Iris pigment epithelial cell (primary cell): ENCODE data around the gene LTB4R.
A peak's percentile ranks its signal among the peaks of the same experiment; 100 is the strongest.
"Not testable (repeated sequence)": the region's sequence is repeated elsewhere in the genome, so short reads cannot be mapped to it uniquely, and the experiment has no call there.

ENCODE experiments used
- DNase-seq: peaks from one replicate; pipeline ENCODE4 v3.0.0-alpha.2; 2011; ENCODE audit warnings: low read depth

LTB4R gene

DNA sequence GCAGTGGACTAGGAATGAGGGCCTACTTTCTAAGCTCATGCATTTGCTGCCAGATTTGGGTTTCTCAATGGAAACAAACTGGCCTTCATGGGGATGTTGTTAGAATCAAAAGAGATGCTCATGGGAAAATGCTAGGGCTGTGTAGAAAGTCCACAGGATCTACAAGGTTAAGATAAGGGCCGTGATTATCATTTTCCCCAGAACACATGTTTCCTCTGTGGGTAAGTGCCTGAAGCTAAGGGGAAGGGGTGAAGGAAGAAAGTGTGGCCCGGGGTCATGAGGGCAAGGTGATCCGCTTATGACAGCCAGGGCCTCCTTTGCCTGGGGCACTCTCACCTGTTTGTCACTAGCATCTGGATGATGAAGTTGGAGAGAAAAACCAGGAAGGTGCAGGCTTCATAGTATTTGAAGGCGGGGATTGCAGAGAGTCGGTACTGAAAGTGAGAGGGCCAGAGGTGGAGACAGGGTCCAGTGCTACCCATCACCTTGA lies 13.8 kb downstream of the LTB4R start:
- no peak for DNase-seq

DNA sequence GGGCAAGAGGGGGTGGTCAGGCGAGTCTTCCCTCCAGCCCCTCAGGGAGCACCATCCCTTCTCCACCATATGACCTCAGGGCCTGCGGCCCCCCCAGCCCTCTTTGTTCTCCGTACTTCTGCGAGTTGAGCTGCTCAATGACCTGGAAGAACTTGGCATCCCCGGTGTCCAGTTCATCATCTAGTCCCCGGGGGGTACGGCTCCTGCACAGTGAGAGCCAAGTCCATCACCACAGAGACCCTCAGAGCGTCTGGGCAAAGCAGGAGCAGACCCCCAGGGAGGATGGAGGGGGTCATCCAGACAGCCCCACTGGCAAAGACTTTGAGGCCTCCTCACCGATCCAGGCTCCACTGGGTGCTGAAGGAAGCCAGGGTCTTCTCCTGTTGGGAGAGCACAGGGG lies 14.7 kb downstream of the LTB4R start:
- no peak for DNase-seq

DNA sequence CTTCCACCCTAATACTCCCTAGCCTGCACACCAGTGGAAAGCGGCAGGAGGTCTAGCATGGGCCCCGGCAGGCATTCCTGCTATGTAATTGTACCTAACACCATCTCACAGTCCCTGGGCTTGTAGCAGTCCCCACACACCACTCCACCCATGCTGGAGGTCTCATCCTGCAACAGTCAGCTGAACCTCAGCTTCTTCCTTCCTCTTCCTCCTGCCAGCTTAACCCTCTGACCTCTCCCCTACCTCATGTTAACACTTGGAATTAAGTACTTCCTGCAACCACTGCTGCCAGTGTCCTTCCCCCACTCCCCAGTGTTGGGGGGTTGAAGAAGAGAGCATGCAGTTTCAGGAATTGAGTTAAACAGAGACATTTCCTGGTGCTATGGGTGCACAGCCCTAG lies 16.0 kb downstream of the LTB4R start:
- no peak for DNase-seq

DNA sequence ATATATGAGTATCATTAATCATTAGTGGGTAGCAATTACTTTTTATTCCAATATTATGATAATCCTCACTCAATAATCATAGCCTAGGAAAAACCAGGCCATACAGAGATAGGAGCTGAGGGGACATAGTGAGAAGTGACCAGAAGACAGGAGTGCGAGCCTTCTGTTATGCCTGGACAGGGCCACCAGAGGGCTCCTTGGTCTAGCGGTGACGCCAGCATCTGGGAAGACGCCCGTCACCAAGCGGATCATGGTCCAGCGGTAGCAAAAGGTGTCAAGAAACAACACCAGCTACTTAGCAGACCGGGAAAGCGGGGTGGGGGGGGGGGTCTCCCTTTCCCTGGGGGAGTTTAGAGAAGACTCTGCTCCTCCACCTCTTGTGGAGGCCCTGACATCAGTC lies 16.6 kb downstream of the LTB4R start:
- DNase-seq: not testable (repeated sequence)

DNA sequence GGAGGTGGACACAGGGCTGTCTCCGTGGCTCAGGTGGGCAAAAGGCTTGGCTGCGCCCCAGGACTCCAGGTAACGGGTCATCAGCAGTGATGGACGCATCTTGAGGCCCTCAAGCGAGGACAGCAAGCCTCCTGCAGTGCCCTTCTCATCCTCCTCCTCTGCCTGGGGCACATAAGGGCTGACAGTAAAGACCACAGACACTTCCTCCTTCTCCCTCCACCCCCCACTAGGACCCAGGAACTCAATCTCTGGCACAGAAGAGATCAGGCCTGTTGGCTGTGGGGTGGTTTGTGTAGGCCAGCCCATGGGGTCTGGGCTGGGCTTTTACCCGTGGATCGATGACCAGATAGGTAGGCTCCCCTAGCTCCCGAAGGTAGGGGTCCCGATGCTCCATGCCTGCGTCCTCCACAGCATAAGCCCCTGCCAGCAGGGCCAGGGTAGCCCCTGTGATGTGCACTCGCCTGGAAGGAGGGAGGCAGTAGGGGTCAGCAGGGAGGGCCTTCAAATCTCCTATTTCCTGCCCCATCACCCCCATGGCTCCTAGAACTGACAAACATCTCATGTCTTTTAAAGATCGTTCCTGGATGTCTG lies 17.9 kb downstream of the LTB4R start:
- DNase-seq: no peak

DNA sequence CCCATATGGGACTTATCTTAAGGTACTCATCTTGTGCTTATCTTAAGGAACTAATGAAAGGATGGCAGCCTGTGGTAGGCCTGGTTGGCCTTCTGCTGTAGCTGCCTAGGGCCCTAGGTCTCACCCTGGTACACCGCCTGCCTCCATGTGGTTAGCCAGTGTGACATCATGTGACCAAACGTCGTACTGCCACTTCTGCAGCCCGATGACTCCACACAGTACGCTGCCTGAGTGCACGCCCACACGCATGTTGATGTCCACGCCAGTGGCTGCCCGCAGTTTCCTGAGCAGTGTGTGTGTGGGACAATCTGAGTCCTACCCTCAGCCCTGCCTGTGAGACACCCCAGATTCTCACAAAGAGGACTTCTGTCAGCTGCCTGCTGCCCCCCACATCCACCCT lies 18.4 kb downstream of the LTB4R start:
- no peak for DNase-seq

DNA sequence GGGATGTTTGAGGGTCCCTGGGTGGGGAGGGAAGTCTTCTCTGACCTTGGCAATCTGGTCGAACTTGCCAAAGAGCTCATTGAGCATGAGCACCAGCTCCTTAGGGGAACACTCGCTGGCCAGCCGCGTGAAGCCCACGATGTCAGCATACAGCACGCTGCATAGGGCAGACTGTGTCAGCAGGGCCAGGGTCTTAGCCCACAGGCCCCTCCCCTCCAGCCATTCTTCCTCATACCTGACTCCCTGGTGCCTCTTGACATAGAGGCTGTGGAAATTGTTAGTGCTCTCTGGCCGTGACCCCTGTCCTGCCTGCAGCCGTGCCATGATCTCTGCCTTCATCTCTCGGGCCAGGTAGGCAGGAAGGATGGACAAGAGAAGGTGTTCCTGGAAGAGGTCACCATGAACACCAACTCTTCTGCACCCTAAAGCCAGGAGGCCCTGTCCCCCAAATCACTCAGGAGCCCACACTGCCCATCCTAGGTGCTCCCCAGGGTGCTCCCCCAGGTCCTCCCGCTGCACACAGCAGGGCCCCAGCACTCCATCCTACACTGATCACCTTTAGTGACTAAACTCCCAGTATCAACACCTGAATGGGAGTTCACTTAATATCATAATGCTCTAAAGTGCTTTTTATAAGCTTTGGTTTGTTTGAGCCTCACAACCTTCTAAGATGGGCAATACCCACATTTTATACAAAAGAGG lies 19.8 kb downstream of the LTB4R start:
- DNase-seq: no peak

DNA sequence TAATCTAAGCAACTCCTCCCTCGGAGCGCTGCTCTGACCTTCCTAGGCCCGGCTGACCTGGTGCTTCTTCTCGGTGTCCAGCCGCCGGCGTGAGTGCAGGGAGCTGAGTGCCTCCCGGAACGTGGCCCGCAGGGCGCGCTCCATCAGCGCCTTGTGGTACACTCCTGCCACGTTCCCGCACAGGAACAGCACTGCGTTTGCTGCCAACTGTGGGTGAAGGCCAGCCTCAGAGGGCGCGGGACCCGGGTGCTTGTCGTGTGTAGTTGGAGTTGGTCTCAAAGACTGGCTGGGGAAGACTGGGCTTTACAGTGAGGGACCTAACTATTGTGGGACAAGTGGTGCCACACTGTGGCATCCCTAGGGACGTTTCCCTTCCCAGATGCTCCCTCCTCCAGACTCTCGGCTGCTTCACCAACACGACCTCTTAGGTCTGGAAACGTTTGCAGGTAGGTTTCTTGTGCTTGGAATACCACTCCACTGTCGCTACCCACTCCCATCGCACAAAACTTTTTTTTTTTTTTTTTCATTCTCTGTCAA lies 20.5 kb downstream of the LTB4R start:
- no peak for DNase-seq

DNA sequence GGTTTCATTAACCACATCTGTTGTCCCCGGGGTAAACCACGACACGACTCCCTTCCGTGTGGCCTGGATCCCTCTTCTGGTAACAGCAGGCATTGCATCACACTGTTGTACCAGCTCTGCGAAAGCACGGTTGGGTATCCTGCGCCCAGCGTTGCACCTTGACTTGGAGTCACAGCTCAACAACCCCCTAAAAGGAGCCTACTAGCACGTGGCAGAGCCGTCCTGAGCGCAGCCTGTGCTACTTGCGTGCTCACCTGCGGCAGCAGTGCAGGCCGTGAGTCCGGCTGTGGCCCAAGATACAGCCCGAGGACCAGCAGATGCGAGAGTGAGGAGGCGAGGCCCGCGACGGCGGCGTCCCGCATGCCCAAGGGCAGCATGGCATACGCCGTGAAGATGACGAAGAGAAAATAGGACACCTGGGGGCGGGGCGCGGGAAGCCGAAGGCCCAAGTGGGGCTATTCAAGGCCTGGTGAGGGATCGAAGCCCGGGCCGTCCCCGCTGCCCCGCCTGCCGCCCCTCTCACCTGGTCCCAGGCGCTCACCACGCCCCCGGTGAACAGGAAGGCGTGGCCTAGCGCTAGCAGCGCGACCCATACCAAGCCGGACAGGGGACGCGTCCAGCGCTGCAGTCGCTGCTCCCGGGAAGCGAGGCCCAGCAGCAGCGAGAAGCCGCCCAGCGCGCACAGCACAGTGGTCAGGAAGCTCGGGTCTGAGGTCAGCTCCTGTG lies 21.1 kb downstream of the LTB4R start:
- DNase-seq: peak; percentile 47

DNA sequence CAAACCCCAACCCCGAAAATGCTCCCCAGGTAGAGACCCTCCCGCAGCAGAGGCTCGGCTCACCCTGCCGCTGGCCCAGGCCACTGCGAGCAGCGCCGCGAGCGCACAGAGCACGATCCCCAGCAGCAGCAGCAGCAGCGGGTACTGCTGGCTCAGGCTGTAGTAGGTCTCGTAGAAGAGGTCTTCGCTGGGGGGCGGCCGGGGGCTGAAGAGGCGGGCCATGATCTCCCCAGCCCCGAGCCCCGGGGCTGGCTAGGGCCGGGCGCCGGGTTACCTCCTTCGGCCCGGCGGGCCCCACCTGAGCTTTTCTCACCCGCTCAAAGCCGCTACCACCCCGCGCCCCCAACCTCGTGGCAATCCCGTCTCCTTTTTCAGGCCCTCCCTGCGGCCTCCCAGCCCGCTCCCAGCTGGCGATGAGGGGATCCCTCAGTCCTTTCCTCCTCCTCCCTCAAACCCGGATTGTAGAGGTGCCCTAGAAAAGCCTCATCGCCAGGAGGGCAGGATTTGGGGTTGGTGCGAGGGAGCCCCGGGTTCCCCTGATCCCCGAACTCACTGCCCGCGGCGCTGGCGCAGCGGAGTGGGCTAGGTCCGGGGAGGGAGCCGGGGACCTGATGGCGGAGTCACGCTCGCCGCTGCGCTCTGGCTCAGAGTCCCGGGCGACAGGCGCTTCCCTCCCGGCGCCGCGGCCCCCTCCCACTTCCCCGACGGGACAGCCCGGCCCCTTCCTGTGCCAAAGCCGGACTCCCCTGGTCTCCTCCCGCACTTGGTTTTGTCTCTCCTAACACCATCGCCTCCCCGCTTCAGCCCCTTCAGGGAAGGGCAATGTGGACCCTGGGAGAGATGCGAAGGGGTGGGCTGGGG lies 23.4 kb downstream of the LTB4R start, which contains the start of gene ADCY4:
Gene ADCY4, minus strand, starts transcription at position 641 of the 861 bp plus-strand sequence. Its CDS starts 419 bp downstream, at position 222.
- DNase-seq: no peak

DNA sequence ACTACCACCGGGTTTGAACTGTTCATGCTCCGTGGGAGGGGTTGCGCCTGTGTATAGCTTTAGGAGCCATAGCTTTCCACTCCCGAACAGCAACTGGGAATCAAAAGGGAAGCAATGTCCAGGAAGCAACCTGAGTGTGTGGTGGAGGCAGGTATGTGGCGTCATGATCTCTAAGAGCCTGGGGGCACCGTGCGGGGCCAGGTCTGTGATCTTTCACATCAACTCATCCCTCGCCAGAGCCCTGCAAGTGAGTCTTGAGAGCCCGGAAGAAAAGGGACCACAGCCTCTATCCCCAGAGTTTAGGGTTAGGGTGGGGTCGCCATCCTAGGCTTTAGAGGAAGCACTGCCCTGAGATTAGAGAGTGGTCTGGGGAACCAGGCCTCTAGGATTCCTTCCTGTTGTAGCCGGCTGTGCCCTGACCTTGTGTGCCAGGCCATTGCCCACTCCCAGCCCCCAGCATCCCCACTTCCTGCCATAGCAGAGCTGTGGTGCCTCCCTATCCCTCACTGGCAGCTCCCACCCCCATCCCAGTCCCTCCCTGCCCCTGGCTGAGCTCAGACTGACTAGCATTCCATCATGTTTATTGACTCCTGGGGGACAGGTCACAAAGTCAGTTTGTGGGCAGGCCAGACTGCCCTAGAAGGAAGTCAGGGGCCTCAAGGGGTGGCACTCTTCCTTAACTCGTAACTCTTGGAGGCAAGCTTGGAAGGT lies 24.3 kb downstream of the LTB4R start:
- DNase-seq: no peak

DNA sequence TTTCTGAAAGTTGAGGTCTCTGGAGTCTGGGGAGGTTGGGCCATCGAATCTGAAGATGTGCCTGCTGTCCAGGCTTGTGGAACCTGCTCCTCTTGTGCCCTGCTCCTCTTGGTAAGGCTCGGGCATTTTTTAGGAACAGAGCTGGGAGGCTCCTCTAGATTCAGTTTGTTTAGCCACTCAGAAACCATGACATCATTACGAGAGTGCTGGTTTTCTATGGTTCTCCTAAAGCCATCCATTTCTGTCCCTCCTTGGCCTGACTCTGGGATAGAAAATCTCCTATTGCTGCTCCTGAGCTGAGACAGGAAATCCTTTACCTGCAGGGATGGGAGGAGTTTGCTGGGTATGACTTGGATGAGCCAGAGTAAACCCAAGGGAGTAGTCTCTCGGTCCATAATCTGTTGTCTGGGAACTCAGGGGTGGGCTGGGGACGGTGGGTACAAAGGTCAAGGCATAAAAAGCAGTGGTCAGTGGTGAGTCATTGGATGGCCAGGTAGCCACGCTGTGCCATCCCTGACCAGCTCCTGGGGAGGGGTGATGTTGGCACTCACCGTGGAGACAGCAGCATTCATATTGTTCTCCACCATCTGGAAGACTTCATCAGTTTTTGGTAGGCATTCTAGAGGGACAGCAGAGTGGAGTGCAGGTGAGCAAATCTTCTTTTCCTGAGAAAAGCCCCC lies 26.0 kb downstream of the LTB4R start:
- no peak for DNase-seq

DNA sequence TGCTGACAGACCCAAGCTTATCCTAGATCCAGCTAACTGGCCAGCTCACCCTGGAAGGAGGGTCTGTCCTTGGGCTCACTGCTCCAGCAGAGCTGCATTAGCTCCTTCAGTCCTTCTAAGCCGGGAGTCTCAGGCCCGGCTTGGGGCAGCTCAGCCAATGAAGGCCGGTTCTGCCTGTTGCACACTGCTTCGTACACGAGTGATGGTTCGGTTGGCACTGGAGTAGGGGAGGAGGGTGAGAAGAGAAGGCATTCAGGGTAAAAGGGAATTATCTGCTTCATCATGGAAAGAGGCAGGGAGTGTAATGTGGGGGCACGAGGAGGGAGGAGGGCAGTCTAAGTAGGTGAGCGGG lies 26.5 kb downstream of the LTB4R start:
- DNase-seq: no peak

DNA sequence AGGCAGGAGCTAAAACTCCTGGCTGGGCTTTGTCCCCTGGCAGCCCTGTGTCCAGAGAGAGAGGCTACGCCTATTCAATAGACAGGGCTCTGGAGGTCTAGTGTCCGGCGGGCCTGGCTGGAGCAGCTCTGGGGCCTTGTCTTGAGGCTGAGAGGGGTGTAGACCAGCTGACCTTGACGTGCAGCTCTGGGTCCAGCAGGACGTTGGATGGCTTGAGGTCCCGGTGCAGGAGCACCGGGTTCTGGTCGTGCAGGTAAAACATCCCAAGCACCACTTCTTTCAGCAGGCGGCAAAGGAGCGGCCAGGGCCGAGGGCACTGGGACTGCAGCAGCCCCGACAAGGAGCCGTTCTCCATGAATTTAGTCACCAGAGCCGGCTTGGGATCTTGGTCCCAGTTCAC lies 27.5 kb downstream of the LTB4R start:
- no peak for DNase-seq

DNA sequence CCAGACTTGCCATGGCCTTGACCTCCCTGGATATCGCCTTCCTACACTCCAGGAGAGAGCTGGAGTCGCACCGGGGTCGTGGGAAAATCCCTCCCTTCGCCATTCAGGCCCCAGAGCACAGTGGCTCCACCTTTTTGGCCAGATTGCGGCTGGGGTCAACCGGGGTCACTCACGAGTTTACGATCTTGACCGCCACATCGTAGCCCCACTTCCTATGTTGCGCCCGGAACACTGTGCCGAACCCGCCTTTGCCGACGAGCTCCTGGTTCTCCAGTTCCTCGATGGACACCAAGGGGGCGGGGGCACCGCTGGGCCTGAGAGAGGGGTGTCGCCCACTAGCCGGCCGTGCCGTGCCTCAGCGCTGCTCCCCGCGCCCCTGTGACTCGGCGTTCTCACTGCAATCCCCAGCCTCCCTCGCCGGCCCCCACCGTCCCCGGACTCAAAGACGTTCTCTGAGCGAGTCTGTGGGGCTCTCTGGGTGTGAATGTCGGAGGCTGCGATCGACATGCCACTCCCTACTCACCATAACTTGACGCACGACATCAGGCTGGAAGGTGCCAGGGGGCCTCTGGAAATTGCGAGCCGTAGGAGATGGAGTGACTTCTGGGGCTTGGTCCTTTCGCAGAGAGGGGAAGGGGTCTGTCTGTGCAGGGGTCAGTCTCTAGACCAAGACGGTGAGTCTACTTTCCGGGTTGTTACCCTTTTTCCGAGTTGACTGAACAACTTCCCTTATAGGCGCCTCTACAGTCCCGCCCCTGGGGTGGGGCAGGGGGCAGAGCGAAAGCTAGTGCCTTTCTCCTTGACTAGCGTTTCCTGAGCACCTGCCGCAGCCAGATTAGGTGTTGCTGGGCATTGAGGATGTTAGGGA lies 28.2 kb downstream of the LTB4R start, which contains the start of gene RIPK3:
Gene RIPK3, minus strand, starts transcription at position 708 of the 868 bp plus-strand sequence. Its CDS starts 165 bp downstream, at position 543.
- DNase-seq: no peak

DNA sequence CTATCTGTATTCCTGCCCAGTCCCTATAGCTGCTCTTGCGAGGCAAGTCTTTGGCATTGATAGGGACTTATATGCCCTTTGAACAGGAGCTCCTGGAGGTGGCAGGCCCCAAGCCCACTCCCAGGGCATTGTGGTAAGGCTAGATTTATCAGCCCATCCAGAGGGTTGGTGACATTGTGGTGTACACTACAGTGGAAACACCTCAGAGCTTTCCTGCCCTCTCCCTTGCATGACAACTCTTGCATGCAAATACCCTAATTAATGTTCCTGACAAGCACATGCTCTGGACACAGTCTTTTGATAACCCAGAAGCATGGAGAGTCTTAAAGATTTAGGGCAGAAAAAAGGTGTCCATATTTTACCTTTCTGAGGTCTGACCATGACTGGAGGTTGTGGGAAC lies 29.3 kb downstream of the LTB4R start:
- no peak for DNase-seq

DNA sequence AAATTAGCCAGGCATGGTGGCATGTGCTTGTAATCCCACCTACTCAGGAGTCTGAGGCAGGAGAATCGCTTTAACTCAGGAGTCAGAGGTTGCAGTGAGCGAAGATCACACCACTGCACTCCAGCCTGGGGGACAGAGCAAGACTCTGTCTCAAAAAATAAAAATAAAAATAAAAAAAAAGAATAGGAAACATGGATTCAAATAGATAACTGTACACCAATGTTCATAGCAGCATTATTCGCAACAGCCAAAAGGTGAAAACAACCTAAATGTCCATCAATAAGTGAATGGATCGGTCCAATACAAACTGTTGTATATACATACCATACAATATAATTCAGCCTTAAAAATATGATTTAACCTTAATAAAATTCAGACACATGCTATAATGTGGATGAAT lies 31.6 kb downstream of the LTB4R start:
- DNase-seq: no peak

DNA sequence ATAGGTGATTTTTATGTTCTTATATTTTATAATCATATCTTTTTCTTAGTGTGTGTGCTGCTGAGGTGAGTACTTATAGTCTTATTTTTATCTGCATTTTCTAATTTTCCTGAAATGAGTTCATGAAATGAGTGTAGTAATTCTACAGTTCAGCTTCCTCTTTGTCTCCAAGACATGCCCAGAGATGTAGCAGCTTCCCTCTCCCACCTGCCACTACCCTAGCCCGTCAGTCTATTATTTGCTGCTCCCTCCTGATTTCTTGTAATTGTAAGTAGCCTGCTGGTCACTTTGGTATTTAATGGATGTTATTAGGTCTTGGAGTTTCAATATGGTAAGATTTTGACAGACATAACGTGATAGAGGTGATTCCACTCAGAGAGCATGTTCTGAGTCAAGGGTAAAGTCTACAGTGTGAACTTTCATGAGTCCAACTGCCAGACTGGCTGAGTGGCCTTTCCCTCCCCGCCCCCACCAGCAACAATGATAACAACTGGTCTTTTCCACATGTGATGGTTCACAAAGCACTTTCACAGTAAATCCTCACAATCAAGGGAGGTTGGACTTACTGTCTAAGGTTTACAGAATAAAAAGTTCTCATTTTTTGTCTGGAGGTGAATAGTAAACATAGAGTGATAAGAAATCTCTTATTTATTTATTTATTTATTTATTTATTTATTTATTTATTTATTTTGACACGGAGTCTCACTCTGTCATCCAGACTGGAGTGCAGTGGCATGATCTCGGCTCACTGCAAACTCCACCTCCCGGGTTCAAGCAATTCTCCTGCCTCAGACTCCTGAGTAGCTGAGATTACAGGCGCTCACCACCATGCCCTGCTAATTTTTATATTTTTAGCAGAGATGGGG lies 32.7 kb downstream of the LTB4R start:
- no peak for DNase-seq

DNA sequence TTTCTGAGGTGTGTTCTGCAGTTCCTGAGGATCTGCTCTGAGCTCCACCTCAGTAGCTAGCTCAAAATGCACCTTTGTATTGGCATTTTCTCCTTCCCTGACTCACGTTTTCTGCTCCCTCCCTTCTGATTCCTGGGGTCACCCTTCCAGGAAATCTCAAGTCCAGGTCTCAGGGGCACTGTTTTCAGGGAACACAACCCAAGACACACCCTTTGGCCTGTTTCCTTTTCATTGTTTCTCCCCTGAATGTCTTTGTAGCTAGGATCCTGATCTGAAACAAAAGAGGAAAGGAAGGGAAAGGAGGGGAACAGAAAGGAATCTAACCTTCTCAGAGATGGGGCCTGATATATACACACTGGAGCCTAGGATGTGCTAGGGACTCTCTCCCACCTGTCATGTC lies 35.8 kb downstream of the LTB4R start:
- DNase-seq: no peak
